ENCODE results near the gene COL4A2.
A peak's percentile ranks its signal among the peaks of the same experiment; 100 is the strongest.

COL4A2 gene

DNA sequence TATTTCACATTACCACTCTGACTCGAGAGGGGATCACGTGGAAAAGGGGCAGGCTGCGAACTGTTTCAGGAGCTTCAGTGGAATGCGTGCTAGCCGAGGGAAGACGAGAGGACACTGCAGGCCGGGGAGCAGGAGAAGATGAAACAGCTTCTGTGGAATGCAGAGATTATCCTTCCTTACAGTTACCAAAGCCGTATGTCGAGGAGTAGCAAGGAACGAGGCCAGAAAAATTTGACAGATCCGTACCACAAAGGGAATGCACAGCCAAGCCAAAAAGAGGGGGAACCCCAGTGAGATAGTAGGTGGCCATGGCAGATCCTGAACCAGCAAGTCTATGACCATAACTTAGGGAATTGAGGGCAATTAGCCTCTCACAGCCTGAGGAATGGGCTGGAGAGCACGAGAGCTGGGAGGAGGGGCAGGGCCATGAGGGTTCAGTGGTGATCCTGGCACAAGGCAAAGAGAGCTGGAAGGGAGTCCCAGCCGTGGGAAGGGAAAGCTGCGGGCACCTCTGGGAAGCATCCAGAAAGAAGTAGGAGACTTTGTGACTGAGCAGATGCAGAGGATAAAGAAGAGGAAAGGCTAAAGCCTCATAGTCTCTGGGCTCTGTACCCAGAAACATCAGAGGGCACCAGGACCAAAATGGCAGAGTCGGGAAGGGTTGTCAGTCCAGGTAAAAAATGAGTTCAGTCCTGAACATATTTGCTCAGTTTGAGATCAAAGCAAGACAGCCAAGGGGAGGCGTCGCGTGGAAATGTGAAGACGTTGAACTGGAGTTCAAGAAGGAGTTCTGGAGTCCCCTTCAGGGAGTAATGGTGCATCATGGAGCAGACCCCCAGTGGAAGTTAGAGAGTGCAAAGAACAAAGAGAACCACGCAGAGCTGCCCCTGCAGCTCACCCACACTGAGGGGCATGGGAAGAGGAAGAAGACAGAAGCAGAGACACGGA is 5.2 kb upstream of the COL4A2 start:
- no peak overlapping the region for H3K4me3 ChIP-seq (ENCODE audit: low read length)
- DNase-seq (ENCODE audit: low read depth) = peak; percentile 88
- no peak for TF ChIP-seq CTCF (conservative IDR thresholded peaks at IDR 0.05; ENCODE audit: low read length)

GRCh38 chr13:110302997-110303396 is 4.1 kb upstream of the COL4A2 start:
- TF ChIP-seq CTCF (conservative IDR thresholded peaks at IDR 0.05; ENCODE audit: low read length) = no peak
- no peak for DNase-seq (ENCODE audit: low read depth)
- no peak overlapping the region for H3K4me3 ChIP-seq (ENCODE audit: low read length)

GRCh38 chr13:110303644-110304043 is 3.4 kb upstream of the COL4A2 start:
- TF ChIP-seq CTCF (conservative IDR thresholded peaks at IDR 0.05; ENCODE audit: low read length) = no peak
- no peak overlapping the region for H3K4me3 ChIP-seq (ENCODE audit: low read length)
- DNase-seq (ENCODE audit: low read depth) = no peak

- H3K4me3 ChIP-seq (ENCODE audit: low read length) = no peak overlapping the region
- DNase-seq (ENCODE audit: low read depth) = peak; percentile 28
Observed at GRCh38 chr13:110304256-110304655, 2.8 kb upstream of the COL4A2 start.

DNA sequence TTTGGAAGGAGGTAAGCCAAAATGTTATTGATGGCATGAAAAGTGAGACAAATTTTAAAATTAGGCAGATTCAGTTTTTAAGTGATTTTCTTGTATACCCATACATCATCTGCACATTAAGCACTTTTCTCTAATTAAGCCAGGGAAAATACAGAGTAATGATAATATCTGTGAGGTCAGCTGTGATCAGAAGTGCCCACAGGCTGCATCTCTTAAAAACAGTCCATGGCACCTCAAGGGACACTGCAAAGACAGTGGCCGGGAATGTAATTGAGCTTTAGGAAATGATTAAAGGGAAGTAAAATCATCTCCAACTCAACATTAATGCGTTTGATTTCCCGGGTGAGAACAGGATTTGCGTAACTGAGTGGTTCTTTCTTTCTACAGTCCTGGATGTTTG is 2.1 kb upstream of the COL4A2 start:
- no peak for TF ChIP-seq CTCF (conservative IDR thresholded peaks at IDR 0.05; ENCODE audit: low read length)
- no peak for DNase-seq (ENCODE audit: low read depth)
- H3K4me3 ChIP-seq (ENCODE audit: low read length) = peak overlapping the region; percentile 83

More at GRCh38 chr13:110304256-110304655, 2.8 kb upstream of the COL4A2 start:
- TF ChIP-seq CTCF (conservative IDR thresholded peaks at IDR 0.05; ENCODE audit: low read length) = no peak

DNA sequence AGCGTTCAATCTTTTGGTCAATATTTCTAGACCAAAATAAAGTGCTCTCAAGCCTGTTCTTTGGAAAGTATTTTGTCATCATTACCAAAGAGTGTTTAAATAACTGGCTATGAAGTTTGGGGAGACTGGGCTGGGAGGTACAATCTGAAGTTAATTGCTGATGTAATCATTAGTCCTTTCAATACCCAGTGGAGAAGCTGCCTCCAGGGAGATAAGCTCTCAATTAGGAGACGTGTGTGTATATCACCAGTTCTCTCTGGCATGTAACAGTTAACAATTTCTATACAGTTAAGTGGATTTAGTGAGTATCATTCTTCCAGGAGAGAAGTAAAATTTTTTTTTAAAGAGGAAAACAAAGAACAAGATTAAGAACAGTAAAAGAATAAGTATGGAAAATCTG is 1.5 kb upstream of the COL4A2 start:
- peak overlapping the region; percentile 83 for H3K4me3 ChIP-seq (ENCODE audit: low read length)
- TF ChIP-seq CTCF (conservative IDR thresholded peaks at IDR 0.05; ENCODE audit: low read length) = no peak
- DNase-seq (ENCODE audit: low read depth) = no peak

GRCh38 chr13:110305949-110306339 is 1.1 kb upstream of the COL4A2 start:
- no peak for TF ChIP-seq CTCF (conservative IDR thresholded peaks at IDR 0.05; ENCODE audit: low read length)
- peak overlapping the region; percentile 83 for H3K4me3 ChIP-seq (ENCODE audit: low read length)
- peak; percentile 40 for DNase-seq (ENCODE audit: low read depth)

Data from AG10803 (cell line).